GM12874 (cell line): ENCODE results near the gene MAGI2.

Experiments
- TF ChIP-seq, protein P1 (sequence below): IDR thresholded peaks from 2 replicates; pipeline ENCODE4 v1.5.1; 2011; ENCODE audit warnings: low read depth, mild to moderate bottlenecking, control low read depth, low read length, moderate library complexity; ENCODE audit not compliant: insufficient read depth

Gene MAGI2

DNA sequence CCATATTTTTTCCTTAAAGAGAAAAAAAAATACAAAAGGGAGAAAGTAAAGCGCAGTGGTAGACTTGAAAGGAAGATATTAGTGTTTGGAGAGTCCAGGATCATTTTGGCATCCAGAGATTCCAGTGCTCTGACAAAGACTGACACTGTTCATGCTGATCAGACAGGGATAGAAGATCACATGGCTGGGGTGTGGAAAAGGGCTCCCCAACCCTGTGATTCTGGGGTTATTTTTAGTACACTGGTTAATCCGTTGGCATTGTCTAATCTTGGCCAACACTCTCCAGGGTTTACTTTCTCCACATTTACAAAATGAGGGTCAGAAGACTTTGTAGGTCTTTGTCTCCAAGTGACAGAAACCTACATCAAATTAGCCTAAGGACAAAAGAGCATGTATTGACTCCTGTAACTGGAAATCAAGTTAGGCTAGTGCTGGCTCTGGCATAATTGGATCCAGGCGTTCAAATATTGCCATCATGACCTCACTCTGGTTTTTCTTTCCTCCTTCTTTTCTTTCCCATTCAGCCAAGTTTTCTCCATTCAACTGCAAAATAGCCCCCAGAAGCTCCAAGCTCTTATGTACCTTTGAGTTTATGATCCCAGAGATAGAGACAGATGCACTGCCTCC lies 1473.3 kb downstream of the MAGI2 start:
- TF ChIP-seq, protein P1, sequence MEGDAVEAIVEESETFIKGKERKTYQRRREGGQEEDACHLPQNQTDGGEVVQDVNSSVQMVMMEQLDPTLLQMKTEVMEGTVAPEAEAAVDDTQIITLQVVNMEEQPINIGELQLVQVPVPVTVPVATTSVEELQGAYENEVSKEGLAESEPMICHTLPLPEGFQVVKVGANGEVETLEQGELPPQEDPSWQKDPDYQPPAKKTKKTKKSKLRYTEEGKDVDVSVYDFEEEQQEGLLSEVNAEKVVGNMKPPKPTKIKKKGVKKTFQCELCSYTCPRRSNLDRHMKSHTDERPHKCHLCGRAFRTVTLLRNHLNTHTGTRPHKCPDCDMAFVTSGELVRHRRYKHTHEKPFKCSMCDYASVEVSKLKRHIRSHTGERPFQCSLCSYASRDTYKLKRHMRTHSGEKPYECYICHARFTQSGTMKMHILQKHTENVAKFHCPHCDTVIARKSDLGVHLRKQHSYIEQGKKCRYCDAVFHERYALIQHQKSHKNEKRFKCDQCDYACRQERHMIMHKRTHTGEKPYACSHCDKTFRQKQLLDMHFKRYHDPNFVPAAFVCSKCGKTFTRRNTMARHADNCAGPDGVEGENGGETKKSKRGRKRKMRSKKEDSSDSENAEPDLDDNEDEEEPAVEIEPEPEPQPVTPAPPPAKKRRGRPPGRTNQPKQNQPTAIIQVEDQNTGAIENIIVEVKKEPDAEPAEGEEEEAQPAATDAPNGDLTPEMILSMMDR: no peak

DNA sequence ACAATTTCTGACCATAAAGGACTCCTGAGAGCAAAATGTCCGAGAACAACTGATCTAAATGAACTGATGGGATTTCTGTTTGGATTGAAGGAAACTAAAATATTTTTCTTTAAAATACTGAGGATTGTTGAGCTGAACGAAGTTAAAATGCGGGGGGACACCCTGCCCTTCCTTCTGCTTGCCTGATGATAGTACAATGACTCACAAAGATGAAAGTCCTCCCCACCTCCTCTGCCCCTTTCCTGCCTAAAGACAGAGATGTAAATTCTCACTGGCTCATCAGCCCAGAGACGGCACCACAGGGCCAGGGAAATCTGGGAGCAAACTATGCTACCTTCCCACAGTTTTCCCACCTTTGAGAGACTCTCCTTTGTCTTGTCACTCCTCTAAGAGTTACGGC lies 1474.2 kb downstream of the MAGI2 start:
- TF ChIP-seq, protein P1: no peak

DNA sequence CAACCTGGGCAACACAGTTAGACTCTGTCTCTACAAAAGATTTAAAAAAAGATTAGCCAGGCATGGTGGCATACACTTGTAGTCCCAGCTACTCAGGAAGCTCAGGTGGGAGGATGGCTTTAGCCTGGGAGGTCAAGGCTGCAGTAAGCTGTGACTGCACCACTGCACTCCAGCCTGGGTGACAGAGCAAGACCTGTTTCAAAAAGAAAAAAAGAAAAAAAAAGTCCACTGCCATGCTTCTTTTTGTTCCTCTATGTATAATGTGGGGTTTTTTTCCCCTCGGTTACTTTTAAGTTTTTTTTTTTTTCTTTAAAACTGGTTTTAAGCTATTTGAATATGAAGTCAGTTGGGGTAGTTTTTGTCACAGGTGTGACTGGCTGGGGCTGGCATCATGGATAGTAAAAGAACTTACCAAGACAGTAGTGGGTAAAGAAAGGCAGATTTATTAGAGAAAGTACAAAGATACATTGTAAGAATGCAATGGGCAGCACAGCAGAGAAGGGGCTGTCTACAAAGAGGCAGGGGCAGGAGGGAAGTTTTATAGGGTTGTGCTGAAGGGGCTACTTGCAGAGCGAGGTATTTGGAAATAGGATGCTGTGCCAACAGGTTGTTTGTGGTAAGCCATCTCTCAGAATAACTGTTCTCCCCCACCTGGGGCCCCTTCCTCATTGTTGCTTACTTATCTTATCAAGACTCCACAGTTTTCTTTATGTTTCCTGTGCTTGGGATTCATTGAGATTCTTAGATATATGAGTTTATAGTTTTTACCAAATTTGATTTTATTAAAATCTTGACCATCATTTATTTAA lies 1477.6 kb downstream of the MAGI2 start:
- TF ChIP-seq, protein P1: no peak

DNA sequence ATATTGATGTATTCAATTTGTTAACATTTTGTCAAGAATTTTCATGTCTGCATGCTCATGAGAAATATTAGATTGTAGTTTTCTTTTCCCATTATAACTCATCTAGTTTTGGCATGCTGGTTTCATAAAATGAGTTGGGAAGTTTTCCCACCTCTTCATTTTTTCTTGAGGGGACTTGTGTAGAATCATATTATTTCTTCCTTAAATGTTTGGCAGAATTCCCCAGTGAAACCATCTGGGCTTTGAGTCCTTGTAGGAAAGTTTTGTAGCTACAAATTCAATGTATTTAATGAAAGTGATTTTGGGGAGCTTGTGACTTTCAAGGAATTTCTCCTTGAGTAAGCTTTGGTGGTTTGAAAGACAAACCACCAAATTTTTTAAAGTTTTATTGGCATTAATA lies 1481.7 kb downstream of the MAGI2 start:
- TF ChIP-seq, protein P1: no peak

DNA sequence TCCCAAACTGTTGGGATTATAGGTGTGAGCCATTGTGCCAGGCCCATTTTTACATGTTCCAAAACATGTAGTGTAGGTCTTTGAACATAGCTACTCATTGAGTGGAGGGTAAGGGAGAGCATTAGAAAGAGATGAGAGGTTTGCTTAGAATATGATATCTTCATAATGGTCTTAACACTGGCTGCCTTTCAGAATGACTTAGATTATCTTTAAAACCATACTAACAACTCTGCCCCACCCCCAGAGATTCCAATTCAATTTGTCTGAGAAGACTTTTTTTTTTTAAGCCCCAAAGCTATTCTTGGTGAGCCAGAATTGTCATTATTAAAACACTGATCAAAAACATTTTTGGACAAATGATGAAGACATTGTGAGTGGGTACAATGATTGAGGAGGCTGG lies 1486.0 kb downstream of the MAGI2 start:
- TF ChIP-seq, protein P1: no peak
